HG02970 (cell line): ENCODE results near the gene TMEM244.
"Not testable (repeated sequence)": the region's sequence is repeated elsewhere in the genome, so short reads cannot be mapped to it uniquely, and the experiment has no call there.

ENCODE experiments used
- ATAC-seq: cut with Tn5 transposase; IDR thresholded peaks from one replicate; pipeline ENCODE4 v1.9.1; 2021; ENCODE audit warnings: mild to moderate bottlenecking, moderate library complexity, moderate number of reproducible peaks; ENCODE audit not compliant: unreplicated experiment, low FRiP score

Gene TMEM244, protein sequence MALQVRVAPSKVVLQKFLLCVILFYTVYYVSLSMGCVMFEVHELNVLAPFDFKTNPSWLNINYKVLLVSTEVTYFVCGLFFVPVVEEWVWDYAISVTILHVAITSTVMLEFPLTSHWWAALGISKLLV

DNA sequence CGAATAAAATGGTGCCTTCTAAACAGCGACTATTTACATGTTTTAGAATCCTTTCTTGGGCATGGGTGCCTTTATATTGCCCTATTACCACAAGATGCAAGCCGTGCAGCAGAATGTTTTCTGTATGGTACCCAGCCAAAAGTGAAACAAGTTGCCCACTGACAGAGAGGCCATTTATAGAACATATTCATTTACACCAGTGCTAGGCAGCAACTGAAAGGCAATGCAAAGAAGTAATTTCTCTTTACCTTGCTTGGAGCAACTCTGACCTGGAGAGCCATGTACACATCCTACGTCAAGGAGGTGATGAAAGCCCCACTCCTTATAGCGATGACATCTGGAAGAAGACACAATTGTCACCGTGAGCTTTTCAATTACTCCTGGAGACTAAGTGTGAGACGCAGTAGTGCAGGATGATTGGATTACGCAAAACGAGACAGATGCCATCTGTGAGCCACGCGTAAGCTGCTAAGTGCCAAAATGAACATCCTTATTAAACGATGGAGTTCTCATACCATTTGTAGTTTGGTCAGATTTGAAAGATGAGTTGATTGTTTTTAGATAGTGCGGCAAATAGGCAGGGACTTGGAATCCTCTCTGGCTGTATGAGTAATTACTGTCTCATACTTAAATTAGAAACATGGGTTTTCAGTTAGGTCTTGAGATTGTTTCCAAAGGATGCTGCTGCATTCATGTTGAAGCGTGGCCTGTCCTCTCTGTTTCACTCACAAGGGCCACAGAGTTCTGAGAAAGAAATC is at the start of gene TMEM244:
TMEM244 (minus strand) TSS at position 408 of the 758 bp plus-strand sequence; CDS start at position 281, 127 bp downstream.
- ATAC-seq, result no peak

DNA sequence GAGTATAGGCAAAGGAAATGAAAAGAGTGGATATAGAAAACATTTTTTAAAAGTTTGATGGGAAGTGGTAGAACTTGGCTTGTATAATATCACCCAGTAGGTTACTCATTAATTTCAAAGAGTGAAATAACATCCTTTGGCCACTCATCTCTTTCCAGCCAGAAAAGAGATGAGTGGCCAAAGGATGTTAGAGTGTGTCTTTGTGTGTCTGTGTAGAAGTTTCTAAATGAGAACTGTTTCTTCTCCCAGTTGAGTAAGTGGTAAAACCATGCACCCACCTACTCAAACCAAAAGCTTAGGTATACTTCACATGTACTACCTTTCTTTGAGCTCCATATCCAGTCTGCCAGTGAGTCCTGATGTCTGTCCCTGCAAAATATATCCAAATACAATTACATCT is 47.7 kb upstream of the TMEM244 start:
- ATAC-seq, result peak; percentile 65

DNA sequence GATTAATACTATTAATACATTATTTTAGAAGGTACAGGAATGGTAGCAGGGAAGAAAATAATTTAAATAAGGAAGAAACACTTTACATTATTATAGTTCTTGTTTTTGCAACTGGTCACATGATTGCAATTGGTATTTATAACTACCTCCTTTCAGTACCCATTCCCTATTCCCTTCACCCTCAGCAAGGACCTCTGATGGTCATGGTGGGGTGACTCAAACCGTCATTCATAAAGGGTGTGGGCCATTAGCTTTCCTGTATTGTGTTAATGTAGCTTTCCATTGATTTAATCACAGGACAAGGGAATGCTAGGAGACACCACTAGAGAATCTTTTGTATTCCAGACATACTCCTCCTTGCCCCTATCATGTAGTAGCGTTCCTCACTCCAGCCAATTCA is 47.2 kb upstream of the TMEM244 start:
- peak; percentile 9 for ATAC-seq

DNA sequence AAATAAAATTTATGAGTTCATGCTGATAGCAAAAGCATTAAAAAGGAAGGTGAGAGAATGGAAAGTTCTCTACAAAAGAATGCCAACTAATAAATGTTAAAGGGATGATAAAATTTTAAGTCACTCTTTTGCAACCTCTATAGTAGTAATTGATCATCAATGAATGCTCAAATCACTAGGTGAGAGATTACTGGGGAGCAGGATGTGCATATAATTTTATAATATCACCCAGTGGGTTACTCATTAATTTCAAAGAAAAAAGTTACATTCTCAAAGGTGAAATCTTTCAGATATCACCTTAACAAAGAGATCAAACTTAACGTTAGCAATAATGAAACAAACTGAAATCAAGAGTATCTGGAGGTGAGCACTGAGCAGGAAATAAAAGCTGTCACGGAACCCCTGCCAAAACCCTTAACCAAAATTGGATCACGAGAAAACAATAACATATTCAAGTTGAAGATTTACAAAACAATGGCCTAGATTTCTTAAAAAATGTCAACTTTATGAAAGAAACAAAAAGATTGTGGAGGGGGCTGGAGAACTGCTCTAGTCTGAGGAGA is 45.5 kb upstream of the TMEM244 start:
- ATAC-seq, result no peak

DNA sequence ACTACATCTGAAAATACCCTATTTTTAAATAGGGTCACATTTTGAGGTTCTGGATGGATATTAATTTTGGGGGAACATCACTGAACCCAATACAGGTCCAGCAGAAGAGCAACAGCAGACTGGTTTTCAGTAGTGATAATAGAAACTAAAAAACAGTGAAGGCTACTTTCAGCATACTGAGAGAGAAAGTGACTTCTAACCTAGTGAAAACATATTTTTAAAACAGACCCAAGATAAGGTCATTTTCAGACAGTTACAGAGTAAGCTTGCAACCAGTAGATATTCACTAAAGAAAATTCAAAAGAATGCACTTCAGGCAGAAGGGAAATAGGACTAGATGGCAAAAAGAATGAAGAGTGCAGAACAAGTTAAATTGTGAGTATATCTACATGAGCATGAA is 42.0 kb upstream of the TMEM244 start:
- no peak for ATAC-seq

DNA sequence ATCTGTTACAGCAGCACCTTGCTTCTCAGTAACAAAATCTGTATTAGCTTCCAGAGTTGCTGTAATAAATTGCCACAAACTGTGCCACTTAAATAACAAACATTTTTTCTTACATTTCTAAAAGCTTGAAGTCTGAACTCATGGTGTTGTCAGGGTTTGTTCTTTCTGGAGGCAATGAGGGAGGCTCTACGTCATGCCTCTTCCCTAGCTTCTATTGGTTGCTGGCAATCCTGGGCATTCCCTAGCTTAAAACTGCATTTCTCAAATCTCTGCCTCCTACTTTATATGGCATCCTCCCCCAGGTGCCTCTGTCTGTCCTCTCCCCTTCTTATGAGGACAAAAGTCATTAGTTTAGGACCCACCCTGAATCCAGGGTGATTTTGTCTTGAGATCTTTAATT is 41.6 kb upstream of the TMEM244 start:
- no peak for ATAC-seq

DNA sequence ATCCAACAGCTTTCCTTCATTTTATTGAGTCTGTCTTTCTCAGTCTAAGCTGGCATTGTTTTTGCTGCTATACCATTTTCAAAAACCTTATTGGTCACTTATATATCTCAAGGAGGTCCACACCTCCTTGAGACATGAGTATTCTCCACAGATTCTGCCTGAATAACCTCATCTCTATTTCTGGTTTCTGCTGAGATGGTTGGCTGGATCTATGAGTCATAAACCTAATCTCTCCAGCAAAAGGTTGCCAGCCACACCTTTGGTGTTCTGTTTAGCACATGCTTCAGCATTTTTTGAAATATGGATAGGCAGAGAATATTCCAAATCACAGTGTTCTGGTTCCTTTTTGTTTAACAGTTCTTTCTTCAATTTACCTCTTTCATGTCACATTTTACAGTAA is 40.8 kb upstream of the TMEM244 start:
- ATAC-seq, result no peak

DNA sequence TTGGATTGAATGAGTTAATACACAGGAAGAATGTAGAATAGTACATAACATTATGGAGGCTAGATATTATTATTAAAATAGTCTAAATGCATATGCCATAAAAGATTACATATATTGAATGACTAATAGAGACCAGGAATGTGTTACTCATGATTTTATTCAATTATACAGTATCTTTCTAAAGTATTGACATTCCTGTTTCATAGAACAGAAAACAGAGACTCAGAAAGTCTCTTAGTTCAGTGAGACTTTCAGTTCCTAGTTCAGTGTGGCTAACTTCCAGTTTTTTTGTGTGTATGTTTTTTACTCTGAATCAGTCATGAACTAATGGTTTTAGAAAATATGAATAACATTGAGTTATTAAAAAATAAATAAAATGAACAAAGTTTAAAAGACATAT is 34.6 kb upstream of the TMEM244 start:
- no peak for ATAC-seq

DNA sequence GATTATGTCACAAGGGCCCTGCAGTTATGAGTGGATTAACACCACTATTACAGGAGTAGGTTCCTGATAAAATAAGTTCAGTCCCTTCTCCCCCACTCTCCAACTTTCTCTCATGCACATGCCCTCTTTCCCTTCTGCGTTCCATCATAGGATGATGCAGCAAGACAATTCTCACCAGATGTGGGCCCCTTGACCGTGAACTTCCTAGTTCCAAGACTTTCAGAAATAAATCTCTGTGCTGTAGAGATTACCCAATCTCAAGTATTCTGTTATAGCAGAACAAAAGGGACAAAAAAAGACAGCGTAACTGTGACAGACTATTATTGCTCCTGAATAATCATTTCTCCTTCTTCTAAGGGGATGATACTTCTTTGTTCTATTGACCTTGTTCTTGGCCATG is 33.8 kb upstream of the TMEM244 start:
- no peak for ATAC-seq

DNA sequence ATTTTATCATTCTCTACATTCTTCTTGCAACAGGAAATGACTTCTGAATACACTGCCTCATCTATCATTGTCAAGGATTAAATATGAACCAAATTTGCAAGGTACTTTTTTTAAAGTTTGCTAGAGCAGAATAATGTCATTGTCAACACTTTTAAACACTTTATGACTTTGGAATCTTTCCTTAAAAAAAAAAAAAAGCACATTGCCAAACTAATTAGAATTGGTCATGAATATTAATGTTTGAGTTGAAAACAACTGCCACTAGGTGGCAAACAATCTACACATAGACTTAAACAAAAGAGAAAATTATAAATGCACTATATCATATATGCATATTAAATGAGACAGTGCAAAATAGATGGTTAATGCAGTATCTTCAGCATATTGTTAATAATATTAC is 32.5 kb upstream of the TMEM244 start:
- ATAC-seq, result no peak

DNA sequence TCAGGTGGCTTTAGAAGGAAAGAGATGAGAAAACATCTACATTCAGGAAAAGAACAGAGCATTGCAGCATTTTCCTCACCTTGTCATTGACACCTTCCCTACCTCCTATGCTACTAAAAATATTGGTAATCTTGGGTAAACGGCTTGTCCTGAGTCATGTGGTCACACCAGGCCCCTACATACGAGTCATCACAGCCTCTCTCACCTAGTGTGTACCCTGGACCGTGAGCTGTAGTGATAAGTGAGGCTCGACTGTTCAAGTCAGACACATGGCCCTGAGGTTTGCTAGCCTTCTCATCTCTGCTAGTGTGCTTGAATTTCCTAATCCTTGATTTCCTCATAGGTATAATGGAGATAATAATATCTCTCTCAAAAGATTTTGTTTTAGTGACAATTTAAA is 29.6 kb upstream of the TMEM244 start:
- no peak for ATAC-seq

DNA sequence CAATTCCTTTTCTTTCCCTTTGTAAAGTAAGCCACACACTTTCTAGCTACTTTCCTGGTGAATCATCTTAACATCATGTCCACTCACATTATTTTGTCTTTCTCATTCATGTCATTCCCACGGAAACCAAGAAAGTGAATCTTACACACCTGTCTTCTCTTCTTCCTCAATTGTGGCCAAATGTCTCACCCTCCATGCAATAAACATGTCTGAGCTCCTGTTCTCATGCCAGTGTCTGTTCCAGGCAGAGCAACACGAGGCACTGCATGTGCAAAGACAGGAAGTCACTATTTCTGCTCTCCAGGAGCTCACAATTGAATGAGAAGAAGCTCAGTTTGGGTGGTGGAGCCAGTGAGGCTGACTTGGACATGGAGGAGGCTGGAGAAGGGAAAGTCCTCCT is 29.0 kb upstream of the TMEM244 start:
- no peak for ATAC-seq

DNA sequence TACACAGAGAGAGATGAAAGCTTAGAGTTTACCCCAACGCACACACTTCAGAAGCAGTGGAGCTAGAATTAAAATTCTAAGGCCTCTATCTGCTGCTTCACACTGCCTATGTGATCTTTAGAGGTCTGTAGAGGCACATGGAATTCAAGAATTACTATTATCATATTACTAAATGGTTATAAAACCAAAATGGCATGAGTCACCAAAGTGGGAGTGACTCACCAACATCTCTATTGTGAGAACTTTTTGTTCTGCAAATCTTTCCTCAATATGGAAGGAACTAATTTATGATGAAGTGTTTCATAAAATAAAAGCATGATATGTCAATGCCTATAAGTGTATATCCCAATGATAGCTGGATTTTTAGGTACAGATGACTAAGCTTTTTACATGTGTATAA is 28.5 kb upstream of the TMEM244 start:
- no peak for ATAC-seq

DNA sequence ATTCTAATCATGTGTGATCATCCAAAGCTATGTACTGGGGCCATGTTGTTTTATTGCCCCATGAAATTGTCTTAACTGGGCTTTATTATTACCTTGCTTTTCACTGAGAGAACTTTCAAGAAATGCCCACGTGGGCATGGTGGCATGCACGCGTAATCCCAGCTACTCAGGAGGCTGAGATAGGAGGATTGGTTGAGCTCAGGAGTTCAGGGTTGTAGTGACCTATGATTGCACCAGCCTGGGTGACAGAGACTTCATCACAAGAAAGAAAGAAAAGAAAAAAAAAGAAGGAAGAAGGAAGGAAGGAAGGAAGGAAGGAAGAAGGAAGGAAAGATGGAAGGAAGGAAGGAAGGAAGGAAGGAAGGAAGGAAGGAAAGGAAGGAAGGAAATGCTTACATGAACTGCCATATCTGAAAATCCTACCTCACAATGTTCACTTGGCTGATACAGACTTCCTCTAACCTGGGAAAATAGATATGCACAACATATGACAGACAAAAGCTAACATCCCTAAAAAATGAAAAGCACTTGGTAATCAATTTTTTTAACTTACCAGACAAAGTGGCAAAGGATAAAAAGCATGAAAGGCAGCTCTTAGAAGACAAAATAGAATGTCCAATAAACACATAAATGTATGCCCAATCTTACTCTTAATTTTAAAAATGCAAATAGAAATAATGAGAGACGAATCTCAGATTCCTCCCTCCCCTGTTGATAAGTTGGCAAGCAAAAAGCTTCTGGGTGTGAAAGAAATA is 25.5 kb upstream of the TMEM244 start:
- ATAC-seq, result no peak

DNA sequence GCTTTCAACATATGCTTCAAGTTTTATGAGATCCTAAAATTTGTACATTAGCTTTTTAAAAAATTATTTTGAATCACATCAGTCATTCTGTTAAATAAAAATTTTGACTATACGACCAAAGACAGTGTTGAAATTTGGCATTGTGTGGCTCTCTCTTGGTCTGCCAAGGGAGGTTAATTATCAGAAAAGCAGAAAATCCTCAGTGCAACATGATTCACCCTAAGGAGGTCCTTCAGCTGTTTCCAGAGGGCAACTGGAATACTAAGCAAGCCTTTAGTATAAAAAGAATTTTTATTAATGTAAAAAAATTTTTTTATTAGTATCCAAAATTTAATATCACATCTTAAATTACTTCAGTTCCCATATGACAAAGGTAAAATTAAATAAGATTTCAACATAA is 23.1 kb upstream of the TMEM244 start:
- ATAC-seq, result no peak

DNA sequence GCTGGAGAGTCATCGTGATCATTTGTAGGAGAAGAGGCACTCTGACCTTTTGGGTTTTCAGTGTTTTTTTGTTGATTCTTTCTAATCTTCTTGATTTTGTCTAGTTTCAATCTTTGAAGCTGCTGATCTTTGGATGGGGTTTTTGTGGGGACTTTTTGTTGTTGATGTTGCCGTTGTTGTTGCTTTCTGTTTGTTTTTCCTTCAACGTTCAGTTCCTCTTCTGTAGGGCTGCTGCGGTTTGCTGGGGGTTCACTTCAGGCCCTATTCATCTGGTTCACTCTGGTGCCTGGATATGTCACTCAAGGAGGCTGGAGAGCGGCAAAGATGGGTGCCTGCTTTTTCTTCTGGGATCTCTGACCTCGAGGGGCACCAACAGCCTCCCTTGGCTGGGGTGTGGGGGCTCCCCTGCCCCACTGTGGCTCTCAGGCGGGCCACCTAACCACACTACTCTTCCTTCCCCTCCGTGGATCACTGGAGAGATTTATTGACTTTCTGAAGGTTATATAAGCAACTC is 21.5 kb upstream of the TMEM244 start:
- peak; percentile 83 for ATAC-seq

DNA sequence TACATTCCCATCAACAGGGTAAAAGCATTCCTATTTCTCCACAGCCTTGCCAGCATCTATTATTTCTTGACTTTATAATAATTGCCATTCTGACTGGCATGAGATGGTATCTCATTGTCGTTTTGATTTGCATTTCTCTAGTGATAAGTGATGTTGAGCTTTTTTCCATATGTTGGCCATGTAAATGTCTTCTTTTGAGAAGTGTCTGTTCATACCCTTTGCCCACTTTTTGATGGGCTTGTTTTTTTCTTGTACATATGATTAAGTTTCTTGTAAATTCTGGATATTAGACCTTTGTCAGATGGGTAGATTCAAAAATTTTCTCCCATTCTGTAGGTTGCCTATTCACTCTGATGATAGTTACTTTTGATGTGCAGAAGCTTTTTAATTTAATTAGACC is 16.8 kb upstream of the TMEM244 start:
- not testable (repeated sequence) for ATAC-seq

DNA sequence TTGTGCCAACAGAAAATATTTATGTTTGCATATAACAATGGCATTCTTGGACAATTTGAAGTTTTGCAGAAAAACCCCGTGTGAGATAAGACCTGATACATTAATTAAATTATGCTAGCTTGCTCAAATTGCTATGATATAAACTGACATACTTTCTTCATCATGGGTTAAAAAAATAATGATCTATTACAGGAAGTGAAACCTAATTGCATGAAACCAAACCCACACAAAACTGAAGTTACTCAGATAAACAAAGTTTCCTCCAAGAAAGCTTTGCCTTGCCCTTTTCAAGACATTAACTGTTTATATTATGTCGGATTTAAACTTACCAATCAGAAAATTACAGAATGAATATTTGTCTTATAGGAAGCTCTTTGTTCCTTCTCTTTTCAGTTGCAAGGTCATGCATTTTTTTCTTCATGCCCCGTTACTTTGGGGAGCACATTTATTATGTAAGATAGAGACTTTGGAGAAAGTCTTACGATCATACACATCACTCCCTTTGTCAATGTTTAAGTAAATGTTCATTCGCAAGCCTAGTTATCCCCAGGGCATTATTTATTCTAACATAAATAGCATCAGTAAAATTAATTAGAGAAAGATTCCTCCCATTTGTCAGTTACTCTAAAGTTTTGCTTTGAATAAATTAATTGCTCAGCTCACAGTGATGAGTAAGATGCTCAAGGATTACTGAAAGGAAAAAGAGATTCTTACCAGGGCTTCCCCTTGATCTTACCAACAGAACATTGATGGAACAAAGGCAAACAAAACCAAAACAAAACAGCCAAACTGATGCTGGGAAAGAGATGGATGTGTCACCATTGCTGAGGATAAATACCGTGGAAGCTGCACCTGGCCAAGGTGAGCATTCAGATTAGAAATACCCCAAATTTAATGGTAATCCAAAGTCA is 14.8 kb upstream of the TMEM244 start:
- ATAC-seq, result peak; percentile 79

DNA sequence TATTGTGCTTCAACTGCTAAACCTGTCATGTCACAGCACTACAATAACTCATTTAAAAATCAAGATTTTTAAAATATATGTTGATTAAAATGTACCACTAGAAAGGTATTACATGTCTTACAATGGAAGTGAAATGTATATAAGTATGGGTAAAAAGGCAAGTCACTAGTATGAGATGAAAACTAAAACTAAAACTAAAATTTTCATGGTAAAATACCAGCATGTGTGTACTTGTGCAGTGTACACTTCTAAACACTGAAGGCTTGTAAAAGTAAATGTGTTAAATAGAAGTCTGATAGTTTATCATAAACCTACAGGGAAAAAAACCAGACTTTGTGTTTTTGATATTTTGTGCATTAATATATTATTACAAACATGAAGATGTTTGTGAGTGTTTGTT is 13.7 kb upstream of the TMEM244 start:
- no peak for ATAC-seq

DNA sequence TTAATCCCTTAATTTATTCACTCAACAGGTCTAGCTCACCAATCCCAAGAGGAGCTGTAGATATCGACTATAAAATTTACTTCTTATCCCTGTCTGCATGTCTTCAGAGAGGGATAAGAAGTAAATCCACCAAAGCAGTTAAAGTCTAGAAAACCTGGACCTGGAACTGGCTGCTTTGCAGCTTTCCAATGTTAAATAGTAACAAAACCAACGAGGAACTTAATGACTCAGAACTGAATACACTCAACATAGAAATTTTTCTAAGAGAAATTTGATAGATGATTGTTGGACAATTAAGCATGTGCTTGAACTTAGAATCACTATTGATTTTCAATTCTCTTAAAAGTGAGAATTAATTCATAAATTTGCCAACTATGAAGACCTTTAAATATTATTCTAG is 11.5 kb upstream of the TMEM244 start:
- no peak for ATAC-seq
